ENCODE data around the gene NSG1.

- TF ChIP-seq TAF1 (IDR thresholded peaks at IDR 0.05; ENCODE audit: low read depth, low read length) (no peak), POLR2AphosphoS5 (IDR thresholded peaks at IDR 0.05; ENCODE audit: low read depth, low read length) (no peak)
Measured at GRCh38 chr4:4397441-4397819, 10.5 kb downstream of the NSG1 start.

Data from GM12891 (cell line).